GM10266 (cell line): ENCODE data around the gene KAT6B.

Source experiments
- DNase-seq: peaks from one replicate; pipeline ENCODE4 v3.0.0; 2012; ENCODE audit errors: extremely low spot score
- CTCF ChIP-seq: IDR thresholded peaks from 2 replicates; pipeline ENCODE4 v1.5.1; 2012; ENCODE audit warnings: mild to moderate bottlenecking, low read depth; ENCODE audit not compliant: control insufficient read depth, insufficient read depth; ENCODE audit errors: missing control alignments

The KAT6B gene

GRCh38 chr10:74957285-74957961 is 131.0 kb downstream of the KAT6B start:
- no peak for DNase-seq
- no peak for TF ChIP-seq CTCF

GRCh38 chr10:74958316-74958715 is 131.9 kb downstream of the KAT6B start:
- no peak for DNase-seq
- no peak for TF ChIP-seq CTCF

- no peak for TF ChIP-seq CTCF
- DNase-seq: no peak
Measured at GRCh38 chr10:74960670-74961069, 134.3 kb downstream of the KAT6B start.

GRCh38 chr10:74962517-74962916 is 136.1 kb downstream of the KAT6B start:
- no peak for TF ChIP-seq CTCF
- no peak for DNase-seq

- peak; percentile 34 for DNase-seq
- TF ChIP-seq CTCF: no peak
Measured at GRCh38 chr10:74963549-74963948, 137.1 kb downstream of the KAT6B start.

GRCh38 chr10:74967911-74968666 is 141.7 kb downstream of the KAT6B start:
- DNase-seq: no peak
- TF ChIP-seq CTCF: no peak

DNA sequence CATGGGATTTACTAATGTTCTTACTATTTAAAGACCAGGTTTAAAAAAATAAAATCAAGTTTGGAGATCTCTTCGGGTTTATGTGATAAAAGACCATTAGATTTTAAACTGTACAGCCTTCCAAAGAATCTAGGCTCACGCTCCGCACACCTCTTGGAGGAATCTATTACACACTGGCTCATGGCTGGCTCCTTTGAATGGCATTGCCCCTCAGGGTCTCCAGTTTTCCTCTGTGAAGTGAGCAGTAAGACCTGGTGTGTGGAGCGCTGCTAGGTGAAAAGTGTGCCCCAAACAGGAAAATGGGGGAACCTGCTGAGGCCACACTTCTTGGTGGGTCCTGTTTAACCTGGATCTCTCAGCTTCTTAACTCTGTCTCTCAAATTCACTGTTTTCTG is 142.3 kb downstream of the KAT6B start:
- TF ChIP-seq CTCF: no peak
- DNase-seq: no peak
